ENCODE measurements around the gene TBX3.
"Not testable (repeated sequence)": the region's sequence is repeated elsewhere in the genome, so short reads cannot be mapped to it uniquely, and the experiment has no call there.

The TBX3 gene

GRCh38 chr12:114684098-114684869 lies at the start of gene TBX3:
Gene TBX3 (minus strand): TSS chr12:114684175. CDS start chr12:114683200, 975 bp downstream.
- H3K4me3 ChIP-seq (ENCODE audit: low read depth, low read length): peak within 1 kb of the TSS; percentile 41
- TF ChIP-seq CTCF (IDR thresholded peaks at IDR 0.05; ENCODE audit: insufficient read depth, low read depth, low read length, missing control alignments): peak; percentile 24
- DNase-seq (ENCODE audit: low read depth): peak; percentile 87

GRCh38 chr12:114732426-114733030 lies 48.6 kb upstream of the TBX3 start:
- TF ChIP-seq CTCF (IDR thresholded peaks at IDR 0.05; ENCODE audit: insufficient read depth, low read depth, low read length, missing control alignments): no peak
- H3K4me3 ChIP-seq (ENCODE audit: low read depth, low read length): no peak overlapping the region
- DNase-seq (ENCODE audit: low read depth): no peak

GRCh38 chr12:114729731-114730130 lies 45.8 kb upstream of the TBX3 start:
- TF ChIP-seq CTCF (IDR thresholded peaks at IDR 0.05; ENCODE audit: insufficient read depth, low read depth, low read length, missing control alignments): no peak
- no peak overlapping the region for H3K4me3 ChIP-seq (ENCODE audit: low read depth, low read length)
- DNase-seq (ENCODE audit: low read depth): no peak

- no peak overlapping the region for H3K4me3 ChIP-seq (ENCODE audit: low read depth, low read length)
- TF ChIP-seq CTCF (IDR thresholded peaks at IDR 0.05; ENCODE audit: insufficient read depth, low read depth, low read length, missing control alignments): no peak
Measured at GRCh38 chr12:114726092-114726710, 42.2 kb upstream of the TBX3 start.

GRCh38 chr12:114722176-114722575 lies 38.2 kb upstream of the TBX3 start:
- not testable (repeated sequence) for DNase-seq (ENCODE audit: low read depth); H3K4me3 ChIP-seq (ENCODE audit: low read depth, low read length)

More at GRCh38 chr12:114726092-114726710, 42.2 kb upstream of the TBX3 start:
- DNase-seq (ENCODE audit: low read depth): no peak

- no peak overlapping the region for H3K4me3 ChIP-seq (ENCODE audit: low read depth, low read length)
- TF ChIP-seq CTCF (IDR thresholded peaks at IDR 0.05; ENCODE audit: insufficient read depth, low read depth, low read length, missing control alignments): no peak
- no peak for DNase-seq (ENCODE audit: low read depth)
Measured at GRCh38 chr12:114721266-114721665, 37.3 kb upstream of the TBX3 start.

GRCh38 chr12:114713466-114714215 lies 29.7 kb upstream of the TBX3 start:
- DNase-seq (ENCODE audit: low read depth): no peak
- no peak overlapping the region for H3K4me3 ChIP-seq (ENCODE audit: low read depth, low read length)
- no peak for TF ChIP-seq CTCF (IDR thresholded peaks at IDR 0.05; ENCODE audit: insufficient read depth, low read depth, low read length, missing control alignments)
